ENCODE measurements around the gene RHBDD1.

DNA sequence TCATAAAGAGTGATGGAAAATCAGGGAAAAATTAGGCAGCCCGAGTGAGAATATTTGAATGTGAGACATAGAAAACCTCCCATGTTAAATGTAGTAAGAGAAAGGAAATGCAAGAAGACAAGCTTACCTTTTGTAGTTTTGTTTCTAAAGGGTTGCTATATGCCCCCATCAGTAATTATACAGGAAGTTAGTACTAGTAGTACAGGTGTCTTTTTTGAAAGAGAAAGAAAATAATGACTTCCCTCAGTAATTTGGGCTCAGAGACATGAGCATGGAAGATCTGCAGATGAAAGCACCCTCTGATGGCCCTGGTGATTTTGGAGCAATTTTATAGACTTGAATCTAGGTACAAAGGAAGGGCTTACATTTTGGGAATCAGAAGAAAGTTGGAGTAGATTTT, 80.8 kb downstream of the RHBDD1 start:
- TF ChIP-seq POLR2A (IDR thresholded peaks at IDR 0.05) = no peak
- TF ChIP-seq, protein P1, sequence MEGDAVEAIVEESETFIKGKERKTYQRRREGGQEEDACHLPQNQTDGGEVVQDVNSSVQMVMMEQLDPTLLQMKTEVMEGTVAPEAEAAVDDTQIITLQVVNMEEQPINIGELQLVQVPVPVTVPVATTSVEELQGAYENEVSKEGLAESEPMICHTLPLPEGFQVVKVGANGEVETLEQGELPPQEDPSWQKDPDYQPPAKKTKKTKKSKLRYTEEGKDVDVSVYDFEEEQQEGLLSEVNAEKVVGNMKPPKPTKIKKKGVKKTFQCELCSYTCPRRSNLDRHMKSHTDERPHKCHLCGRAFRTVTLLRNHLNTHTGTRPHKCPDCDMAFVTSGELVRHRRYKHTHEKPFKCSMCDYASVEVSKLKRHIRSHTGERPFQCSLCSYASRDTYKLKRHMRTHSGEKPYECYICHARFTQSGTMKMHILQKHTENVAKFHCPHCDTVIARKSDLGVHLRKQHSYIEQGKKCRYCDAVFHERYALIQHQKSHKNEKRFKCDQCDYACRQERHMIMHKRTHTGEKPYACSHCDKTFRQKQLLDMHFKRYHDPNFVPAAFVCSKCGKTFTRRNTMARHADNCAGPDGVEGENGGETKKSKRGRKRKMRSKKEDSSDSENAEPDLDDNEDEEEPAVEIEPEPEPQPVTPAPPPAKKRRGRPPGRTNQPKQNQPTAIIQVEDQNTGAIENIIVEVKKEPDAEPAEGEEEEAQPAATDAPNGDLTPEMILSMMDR (IDR thresholded peaks at IDR 0.05) = no peak

Measured in heart left ventricle (tissue), 13 donors.